ENCODE measurements around the gene CMIP. TPM values are rescaled to one million over a fixed set of nuclear protein-coding genes. Genes with fewer than 3 reads are reported as not detected.
A peak's percentile ranks its signal among the peaks of the same experiment; 100 is the strongest.

Gene CMIP
- total and polyA plus RNA-seq, 10 of the 15 experiments (the other 5 are each of a cell fraction or from before 2014, with no cell fraction given), result 1.2 to 43.2 (median 4.4) TPM

GRCh38 chr16:81715358-81716196 lies 271.0 kb downstream of the CMIP start (continued):
- TF ChIP-seq SP1 (IDR thresholded peaks at IDR 0.05; ENCODE audit: low read depth, low read length), result no peak
- TF ChIP-seq, protein P1, sequence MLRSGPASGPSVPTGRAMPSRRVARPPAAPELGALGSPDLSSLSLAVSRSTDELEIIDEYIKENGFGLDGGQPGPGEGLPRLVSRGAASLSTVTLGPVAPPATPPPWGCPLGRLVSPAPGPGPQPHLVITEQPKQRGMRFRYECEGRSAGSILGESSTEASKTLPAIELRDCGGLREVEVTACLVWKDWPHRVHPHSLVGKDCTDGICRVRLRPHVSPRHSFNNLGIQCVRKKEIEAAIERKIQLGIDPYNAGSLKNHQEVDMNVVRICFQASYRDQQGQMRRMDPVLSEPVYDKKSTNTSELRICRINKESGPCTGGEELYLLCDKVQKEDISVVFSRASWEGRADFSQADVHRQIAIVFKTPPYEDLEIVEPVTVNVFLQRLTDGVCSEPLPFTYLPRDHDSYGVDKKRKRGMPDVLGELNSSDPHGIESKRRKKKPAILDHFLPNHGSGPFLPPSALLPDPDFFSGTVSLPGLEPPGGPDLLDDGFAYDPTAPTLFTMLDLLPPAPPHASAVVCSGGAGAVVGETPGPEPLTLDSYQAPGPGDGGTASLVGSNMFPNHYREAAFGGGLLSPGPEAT (IDR thresholded peaks at IDR 0.05; ENCODE audit: low read depth), result peak; percentile 53; the same call in 1 of the 2 replicates
- TF ChIP-seq HDGF (IDR thresholded peaks at IDR 0.05), result no peak; the same call in 1 of the 2 replicates
- TF ChIP-seq WRNIP1 (IDR thresholded peaks at IDR 0.05; ENCODE audit: borderline replicate concordance, low read depth, low read length), result no peak
- no peak for TF ChIP-seq ZNF687 (IDR thresholded peaks at IDR 0.05)
- TF ChIP-seq KAT2A (conservative IDR thresholded peaks at IDR 0.05; ENCODE audit: control insufficient read depth, low read depth, low read length), result no peak
- no peak for TF ChIP-seq EZH2 (IDR thresholded peaks at IDR 0.05; ENCODE audit: borderline replicate concordance, control insufficient read depth, low read depth, low read length)
- TF ChIP-seq, protein P2, sequence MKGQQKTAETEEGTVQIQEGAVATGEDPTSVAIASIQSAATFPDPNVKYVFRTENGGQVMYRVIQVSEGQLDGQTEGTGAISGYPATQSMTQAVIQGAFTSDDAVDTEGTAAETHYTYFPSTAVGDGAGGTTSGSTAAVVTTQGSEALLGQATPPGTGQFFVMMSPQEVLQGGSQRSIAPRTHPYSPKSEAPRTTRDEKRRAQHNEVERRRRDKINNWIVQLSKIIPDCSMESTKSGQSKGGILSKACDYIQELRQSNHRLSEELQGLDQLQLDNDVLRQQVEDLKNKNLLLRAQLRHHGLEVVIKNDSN (IDR thresholded peaks at IDR 0.05; ENCODE audit: borderline replicate concordance, extremely low read length, insufficient read depth, low read depth, low read length), result no peak
- no peak for TF ChIP-seq CBX3 (IDR thresholded peaks at IDR 0.05; ENCODE audit: borderline replicate concordance, low read depth)
- TF ChIP-seq MTA3 (IDR thresholded peaks at IDR 0.05; ENCODE audit: borderline replicate concordance, low read length), result 0 out of 2 replicates have a peak, but pooled peaks have one; percentile 4
- no peak for TF ChIP-seq ZNF622 (IDR thresholded peaks at IDR 0.05)
- no peak for TF ChIP-seq FOS (IDR thresholded peaks at IDR 0.05; ENCODE audit: borderline replicate concordance, extremely low read depth, insufficient read length)
- TF ChIP-seq CTCF (IDR thresholded peaks at IDR 0.05 in 2 of 3, conservative IDR thresholded peaks at IDR 0.05 in 1 of 3; ENCODE audit: control insufficient read depth in 2 of 3, extremely low read depth in 1 of 3, insufficient read depth in 1 of 3, low read depth in 3 of 3, low read length in 3 of 3), result no peak
- 0 out of 2 replicates have a peak, but pooled peaks have one; percentile 61 for TF ChIP-seq TCF3 (IDR thresholded peaks at IDR 0.05; ENCODE audit: borderline replicate concordance, insufficient read depth, low read depth, low read length)
- peak; percentile 83; the same call in 1 of the 2 replicates for TF ChIP-seq NBN (IDR thresholded peaks at IDR 0.05)
- no peak for TF ChIP-seq STAT1 (conservative IDR thresholded peaks at IDR 0.05)
- TF ChIP-seq SMARCA5 (IDR thresholded peaks at IDR 0.05), result peak; percentile 91
- TF ChIP-seq PKNOX1 (IDR thresholded peaks at IDR 0.05), result peak; percentile 55; the same call in 1 of the 2 replicates

Measured in GM12878 (cell line).